Esophagus muscularis mucosa (tissue), 4 donors: ENCODE measurements around the gene RERG.

Experiments
- EP300 ChIP-seq: sonication (generic); formaldehyde crosslinking; IDR thresholded peaks from one replicate; pipeline ENCODE4 v1.6.1; 2017; ENCODE audit warnings: antibody characterized with exemption
- POLR2A ChIP-seq: fragments of 450-650 bp; IDR thresholded peaks from one replicate; pipeline ENCODE4 v1.6.1; 2017; ENCODE audit warnings: antibody characterized with exemption, moderate library complexity, mild to moderate bottlenecking, low read depth
- POLR2AphosphoS5 ChIP-seq, 2 donors: sonication (generic); formaldehyde crosslinking; IDR thresholded peaks; one replicate each; pipeline ENCODE4 v1.6.1; 2017; ENCODE audit warnings: antibody characterized with exemption in 2 of 2
- TF ChIP-seq, protein P1 (sequence below), 3 experiments: fragments of 200-600 bp in 2 of 3; fragments of 450-650 bp in 1 of 3; sonication (generic) in 2 of 3; IDR thresholded peaks; one replicate each; pipeline ENCODE4 v1.5.1; 2017 to 2019; ENCODE audit warnings: antibody characterized with exemption in 3 of 3, mild to moderate bottlenecking in 2 of 3, moderate library complexity in 1 of 3

- TF ChIP-seq POLR2AphosphoS5 (IDR thresholded peaks at IDR 0.05) (no peak), EP300 (no peak), POLR2A (no peak)
- TF ChIP-seq, protein P1, sequence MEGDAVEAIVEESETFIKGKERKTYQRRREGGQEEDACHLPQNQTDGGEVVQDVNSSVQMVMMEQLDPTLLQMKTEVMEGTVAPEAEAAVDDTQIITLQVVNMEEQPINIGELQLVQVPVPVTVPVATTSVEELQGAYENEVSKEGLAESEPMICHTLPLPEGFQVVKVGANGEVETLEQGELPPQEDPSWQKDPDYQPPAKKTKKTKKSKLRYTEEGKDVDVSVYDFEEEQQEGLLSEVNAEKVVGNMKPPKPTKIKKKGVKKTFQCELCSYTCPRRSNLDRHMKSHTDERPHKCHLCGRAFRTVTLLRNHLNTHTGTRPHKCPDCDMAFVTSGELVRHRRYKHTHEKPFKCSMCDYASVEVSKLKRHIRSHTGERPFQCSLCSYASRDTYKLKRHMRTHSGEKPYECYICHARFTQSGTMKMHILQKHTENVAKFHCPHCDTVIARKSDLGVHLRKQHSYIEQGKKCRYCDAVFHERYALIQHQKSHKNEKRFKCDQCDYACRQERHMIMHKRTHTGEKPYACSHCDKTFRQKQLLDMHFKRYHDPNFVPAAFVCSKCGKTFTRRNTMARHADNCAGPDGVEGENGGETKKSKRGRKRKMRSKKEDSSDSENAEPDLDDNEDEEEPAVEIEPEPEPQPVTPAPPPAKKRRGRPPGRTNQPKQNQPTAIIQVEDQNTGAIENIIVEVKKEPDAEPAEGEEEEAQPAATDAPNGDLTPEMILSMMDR (IDR thresholded peaks at IDR 0.05): no peak
Observed at GRCh38 chr12:15268309-15268708, 47.1 kb upstream of the RERG start.
